GM18861 (cell line): ENCODE results near the gene PPT2.

Source experiments
- ATAC-seq: cut with Tn5 transposase; IDR thresholded peaks from one replicate; pipeline ENCODE4 v1.9.1; 2021; ENCODE audit not compliant: unreplicated experiment

The PPT2 gene

DNA sequence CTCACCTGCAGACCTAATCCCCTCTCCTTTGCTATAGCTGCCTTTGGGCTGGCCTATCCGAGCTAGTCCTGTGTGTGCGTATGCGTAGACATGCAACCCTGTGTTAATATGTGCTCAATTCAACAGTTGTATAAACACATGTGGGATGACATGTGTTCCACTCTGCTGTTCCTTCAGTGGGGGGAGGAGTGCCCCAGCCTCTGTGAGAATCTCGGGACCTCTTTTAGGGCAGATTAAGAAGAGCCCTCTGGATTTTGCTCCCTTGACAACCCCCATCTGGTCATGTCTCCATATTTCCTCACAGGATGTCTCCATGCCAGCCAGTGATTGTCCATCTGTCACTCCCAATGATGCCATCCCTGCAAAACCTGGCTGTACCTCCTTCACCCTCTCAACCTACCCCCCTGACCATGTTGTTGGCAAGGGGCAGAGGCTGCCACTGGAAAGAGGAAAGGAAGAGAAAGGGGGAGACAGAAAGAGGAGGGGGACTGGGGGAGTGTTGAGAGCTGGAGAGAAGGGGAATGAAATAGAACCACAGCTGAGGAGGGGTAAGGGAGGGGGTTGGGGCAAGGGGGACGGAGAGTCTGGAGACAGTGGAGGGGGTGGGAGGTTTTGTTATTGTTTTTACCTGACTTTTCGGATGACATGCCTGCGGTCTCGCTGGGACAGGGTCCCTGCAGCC is 2.6 kb upstream of the PPT2 start:
- no peak for ATAC-seq

DNA sequence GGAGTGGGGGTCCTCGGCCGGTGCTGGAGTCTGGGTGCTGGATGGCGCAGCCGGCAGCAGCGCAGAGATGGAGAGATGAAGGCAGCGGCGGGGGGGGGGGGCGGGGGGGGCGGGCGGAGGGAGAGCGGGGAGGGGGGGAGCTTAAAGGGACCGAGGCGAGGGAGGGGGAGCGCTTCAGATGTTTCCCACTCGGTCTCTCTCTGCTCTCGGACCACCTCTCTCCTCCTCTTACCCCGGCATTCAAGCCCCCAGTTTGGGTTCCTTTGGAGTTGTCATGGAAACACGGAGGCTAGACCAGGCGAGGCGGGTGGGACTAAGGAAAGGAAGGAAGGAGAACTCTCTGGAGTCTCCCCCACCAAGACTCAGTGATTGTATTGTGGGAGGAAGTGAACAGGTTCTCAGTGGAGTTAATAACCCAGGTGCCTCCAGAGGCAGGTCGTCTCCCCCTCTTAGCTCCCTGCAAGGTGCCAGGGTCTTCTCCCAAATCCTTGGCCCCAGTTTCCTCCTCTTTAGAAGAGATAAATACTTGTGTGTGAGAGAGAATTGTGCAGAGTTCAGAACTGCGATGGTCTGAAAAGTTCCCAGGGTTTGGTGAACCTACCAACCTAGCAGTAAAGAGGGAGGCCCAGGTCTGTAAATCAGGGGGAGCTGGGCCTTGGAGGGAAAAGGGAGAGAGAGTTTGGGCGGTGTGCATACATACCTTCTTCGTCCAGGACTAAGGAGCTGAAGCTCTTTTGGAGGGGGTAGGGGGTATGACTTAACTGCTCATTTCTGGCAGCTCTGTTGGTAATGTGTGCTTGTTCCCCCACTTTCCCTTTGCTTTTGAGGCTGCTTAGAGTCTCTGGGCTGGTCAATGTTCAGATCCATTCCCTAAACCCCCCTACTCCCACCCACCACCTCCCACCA is 1.8 kb upstream of the PPT2 start, which contains the start of gene PRRT1:
TSS of gene PRRT1 (minus strand) at position 77 of the 906 bp plus-strand sequence. CDS start 112 bp downstream, outside the sequence.
- no peak for ATAC-seq

DNA sequence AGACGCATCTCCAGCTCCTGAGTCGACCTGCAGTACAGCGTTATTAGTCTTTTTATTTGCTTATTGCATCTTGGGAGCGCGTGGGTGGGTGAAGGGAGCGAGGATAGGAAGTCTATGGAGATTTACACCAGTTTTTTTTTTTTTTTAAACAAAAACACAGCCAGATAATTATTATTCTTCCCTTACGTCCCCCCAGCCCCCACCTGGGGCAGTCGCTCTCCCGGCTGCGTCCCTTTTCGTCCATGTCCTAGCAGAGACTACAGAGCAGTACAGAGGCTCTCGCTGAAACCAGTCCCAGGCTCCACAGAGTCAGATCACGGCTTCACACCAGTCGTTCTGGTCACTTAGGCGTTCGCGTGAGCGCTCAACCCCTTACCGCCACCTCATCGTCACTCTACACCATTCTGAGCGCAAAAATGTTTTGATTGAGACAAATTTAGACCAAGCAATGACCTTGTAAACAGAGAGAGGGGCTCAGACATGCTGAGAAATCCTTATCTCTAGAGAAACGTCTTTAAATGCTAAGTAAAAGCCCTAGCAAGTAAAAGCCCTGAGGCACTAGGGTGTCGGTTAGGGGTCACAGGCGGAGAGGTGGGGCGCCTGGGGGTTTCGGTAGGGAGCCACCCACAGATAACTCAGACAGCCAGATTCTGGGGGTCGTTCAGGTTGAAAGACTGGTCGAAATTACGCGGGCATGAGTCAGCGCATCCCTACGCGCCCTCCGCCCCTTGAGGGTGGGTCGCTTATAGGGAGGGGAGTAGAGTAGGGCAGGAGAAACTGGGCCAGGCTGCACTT is 975 bp upstream of the PPT2 start:
- no peak for ATAC-seq

DNA sequence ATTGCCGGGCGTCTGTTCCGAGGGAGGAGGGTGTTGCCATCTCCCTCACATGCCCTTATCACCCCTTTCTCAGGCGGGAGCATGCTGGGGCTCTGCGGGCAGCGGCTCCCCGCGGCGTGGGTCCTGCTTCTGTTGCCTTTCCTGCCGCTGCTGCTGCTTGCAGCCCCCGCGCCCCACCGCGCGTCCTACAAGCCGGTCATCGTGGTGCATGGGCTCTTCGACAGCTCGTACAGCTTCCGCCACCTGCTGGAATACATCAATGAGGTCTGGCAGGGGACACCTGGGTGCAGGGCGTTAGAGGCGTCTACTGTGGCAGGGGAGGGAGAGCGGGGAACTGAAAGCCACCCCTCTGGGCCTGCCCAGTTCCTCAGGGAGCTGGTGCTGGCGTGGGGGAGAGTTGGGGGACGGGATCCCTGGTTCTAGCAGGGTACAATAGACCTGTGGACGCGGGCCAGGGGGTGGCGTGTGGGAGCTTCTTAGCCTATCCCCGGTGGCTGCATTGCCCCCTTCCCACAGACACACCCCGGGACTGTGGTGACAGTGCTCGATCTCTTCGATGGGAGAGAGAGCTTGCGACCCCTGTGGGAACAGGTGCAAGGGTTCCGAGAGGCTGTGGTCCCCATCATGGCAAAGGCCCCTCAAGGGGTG is 697 bp downstream of the PPT2 start:
- no peak for ATAC-seq

DNA sequence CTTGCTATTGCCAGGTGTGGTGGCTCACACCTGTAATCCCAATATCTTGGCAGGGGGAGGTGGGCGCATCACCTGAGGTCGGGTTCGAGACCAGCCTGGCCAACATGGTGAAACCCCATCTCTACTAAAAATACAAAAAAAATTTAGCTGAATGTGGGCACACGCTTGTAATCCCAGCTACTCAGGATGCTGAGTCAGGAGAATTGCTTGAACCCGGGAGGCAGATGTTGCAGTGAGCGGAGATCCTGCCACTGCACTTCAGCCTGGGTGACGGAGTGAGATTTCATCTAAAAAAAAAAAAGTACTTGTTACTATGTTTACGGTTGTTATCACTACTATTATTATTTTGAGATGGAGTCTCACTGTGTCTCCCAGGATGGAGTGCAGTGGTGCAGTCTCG is 3.0 kb downstream of the PPT2 start:
- ATAC-seq = no peak

DNA sequence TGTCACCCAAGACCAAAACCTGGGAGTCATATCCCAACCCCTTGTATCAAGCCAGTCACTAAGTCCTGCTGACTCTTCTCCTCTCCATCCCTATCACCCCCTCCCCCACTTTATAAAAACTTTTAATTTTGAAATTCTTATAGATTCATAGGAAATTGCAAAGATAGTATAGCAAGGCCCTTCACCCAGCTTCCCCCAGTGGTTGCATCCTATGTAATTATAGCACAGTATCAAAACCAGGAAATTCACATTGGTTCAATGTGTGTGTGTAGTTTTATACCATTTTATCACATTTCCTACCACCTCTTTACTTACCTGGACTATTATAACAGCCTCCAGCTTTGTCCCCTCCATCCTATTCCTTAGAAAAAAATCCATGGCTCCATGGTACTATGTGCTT is 4.1 kb downstream of the PPT2 start:
- ATAC-seq = no peak

DNA sequence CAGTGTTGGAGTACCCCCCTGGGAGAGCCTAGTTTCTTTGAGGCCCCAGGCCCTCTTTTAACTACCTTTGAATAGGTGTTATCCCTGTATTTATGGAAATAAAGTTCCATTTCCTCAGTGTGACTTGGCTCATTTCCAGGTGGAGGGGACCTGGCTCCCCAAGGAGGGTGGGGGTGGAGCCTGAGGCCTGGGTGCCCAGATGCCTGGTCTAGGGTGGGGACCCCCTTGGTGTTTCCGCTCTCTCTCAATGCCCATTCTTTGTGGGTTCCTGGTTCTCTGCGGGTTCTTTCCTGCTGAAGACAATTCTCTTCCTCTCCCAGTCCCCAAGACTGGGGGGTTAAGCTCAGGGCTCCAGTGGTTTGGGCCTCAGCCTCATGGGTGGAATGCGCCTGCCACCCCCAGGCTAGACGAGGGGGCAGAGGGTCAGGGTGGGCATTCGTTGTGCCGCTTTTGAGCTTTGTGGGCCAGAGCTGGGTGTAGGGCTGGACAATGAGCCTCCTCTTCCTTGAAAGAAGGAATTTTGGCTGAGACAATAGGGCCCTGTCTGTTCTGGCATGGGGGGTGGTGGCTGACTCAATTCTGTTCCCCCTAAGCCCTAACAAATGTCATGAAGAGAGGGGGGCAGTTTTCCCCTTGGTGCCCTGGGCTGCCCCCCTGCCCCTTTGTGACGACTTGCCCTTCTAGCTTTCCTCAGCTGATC is 9.8 kb downstream of the PPT2 start:
- ATAC-seq = no peak

DNA sequence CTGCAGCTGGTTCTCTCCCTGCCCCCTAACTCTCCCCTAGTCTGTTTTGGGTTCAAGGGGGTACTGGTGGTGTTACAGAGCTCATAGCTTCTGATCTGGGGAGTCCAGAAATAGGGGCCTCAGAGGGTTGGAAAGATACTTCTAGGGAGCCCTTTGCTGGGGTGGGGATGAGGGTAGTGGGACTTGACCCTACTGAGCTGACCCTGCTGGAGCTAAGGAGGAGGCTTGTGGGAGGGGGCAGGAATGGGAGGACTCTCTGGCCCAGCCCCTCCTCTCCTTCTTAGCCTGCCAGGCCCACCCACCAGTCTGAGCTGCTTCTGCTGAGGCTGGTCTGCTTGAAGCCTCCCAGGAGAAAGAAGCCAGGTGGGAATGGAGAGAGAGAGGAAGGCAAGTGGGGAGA is 10.4 kb downstream of the PPT2 start, which contains the start of gene EGFL8:
TSS of gene EGFL8 (plus strand) at position 301 of the 400 bp plus-strand sequence. CDS start 1,571 bp downstream, outside the sequence.
- ATAC-seq = no peak

DNA sequence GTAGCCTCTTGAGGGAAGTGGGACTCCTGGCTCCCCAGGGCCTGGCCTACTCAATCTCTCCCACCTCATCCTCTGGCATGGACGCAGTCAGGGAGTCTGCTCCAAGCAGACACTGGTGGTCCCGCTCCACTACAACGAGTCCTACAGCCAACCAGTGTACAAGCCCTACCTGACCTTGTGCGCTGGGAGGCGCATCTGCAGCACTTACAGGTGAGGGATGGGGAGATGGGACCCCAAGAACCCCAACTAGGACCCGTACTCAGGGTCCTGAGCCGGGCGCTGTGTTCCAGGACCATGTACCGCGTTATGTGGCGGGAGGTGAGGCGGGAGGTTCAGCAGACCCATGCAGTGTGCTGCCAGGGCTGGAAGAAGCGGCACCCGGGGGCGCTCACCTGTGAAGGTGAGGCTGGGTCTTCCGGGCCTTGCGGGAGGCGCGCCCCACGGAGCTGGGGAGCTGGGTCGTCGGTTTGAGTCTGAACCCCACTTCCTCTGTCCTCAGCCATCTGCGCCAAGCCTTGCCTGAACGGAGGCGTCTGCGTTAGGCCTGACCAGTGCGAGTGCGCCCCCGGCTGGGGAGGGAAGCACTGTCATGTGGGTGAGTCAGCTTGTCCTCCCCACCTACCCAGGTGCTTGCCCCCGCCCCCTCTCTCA is 12.6 kb downstream of the PPT2 start:
- no peak for ATAC-seq

DNA sequence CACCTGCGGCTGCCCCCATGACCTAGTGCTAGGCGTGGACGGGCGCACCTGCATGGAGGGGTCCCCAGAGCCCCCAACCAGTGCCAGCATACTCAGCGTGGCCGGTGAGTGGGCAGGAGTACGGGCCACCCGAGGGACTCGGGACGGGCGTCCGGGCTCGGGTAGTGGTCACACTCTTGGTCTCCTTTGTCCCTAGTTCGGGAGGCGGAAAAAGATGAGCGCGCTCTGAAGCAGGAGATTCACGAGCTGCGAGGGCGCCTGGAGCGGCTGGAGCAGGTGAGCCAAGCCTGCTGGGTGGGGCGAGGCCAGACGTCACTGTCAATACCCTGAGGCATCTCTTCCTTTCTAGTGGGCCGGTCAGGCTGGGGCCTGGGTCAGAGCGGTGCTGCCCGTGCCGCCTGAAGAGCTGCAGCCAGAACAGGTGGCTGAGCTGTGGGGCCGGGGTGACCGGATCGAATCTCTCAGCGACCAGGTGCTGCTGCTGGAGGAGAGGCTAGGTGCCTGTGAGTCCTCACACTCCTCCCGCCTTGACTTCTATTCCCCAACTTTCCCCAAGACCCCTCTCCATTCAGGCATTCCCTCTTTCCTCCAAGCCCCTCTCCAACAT is 13.3 kb downstream of the PPT2 start:
- no peak for ATAC-seq

DNA sequence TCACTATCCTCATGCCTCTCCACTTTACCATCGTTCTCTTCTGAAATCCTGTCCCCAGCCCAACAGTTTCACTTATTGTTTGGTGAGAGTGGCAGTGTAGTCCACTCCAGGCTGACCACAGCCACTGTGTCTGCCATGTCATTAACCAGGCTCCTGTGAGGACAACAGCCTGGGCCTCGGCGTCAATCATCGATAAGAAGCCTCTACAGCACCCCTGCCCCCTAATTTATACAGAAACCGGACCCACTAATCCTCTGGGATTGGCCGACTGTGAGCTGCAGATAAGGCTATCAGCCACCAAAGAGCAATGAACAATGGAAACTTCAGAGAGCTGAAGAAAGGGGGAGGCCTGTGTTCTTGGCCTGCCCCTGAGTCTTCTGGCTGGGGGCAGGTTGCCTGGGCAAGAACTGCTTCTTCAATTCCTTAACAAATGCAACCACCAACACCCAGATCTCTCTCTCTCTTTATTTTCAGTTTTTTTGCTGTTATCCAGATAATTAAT is 13.9 kb downstream of the PPT2 start:
- no peak for ATAC-seq

DNA sequence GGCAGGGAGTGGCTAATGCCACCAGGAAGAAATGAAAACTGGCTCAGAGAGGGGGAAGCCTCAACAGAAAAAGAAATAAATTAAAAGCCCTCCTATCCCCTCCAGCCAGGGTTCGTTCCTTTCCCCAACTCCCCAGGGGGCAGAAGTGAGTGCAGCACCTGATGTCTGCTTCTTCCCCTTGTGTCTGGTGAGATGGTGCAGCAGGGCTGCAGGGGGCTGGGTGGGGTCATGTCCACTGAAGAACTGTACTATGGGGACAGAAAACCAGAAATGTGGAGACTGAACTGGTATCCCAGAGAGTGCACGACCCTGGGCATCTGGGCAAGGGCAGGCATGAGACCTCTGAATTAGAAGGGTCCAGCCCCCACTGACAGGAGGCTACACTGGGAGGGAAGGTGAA is 14.4 kb downstream of the PPT2 start:
- ATAC-seq = no peak

DNA sequence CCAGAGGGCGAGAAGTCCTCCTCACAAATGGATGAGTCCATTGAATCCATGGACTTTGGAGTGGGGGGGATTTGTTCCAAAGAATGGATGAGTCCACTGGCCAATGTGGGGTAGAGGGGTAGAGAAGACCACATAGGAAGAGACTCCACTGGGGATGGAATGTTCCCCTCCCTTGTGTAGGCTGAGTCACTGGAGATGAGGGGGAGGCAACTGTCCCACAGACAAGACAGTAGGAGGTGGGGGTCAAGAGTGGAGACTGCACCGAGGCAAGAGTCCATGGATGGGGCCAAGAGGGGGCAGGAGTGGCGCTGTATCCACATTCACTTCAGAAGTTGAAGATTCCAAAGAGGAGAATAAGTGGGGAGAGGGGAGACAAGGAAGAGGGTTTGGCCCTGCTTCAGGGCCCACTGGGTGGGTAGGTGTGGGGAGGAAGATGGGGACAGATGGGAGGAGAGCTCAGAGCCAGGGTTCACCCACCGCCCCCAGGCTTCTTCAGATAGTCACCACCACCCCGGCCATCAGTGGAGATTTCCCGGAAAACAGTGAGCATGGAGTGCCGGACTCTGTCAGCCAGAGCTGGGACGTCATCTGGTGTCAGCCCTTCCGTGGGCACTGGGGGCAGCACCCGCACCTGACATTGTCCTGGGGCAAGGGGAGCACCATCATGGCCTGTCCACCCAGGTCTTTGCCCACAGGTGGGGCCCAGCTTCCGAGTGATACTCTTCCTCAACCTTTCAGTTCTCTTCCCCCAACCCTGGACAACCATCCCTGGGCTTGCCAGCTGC is 15.1 kb downstream of the PPT2 start:
- no peak for ATAC-seq

DNA sequence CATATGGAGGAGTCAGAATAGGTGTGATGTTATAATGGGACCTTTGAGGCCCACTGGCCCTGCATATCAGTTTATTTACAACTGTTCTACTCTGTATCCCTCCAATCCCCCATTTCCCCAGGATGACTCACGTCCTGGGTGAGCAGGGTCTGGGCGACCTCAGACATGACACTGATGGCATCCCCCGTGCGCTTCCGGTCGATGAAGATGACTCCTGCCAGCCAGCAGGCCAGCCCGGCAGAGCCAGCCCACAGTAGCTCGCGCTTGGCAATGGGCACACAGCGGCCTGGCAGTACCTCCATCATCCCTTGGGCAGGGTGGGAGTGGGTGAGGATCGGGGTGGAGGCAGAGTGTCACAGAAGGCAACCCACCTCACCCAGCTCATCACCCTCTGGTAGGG is 16.4 kb downstream of the PPT2 start:
- no peak for ATAC-seq

DNA sequence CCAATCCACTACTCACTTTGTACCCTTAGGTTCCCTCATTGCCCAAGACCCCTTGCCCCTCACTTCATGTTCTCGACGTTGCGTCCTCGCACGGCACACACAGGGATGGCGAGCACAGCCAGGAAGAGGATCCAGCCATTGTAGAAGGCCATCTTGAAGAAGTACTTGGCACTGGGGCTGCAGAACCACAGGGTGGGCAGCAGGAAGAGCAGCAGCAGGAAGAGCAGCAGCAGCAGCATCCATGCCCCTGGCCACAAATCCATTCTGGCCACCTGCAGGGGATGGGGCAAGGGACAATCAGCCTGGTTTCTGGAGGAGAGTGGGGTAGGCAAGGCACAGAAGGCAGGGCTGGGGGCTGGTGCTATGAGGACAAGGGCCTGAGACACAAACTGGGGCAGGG is 17.3 kb downstream of the PPT2 start:
- no peak for ATAC-seq

DNA sequence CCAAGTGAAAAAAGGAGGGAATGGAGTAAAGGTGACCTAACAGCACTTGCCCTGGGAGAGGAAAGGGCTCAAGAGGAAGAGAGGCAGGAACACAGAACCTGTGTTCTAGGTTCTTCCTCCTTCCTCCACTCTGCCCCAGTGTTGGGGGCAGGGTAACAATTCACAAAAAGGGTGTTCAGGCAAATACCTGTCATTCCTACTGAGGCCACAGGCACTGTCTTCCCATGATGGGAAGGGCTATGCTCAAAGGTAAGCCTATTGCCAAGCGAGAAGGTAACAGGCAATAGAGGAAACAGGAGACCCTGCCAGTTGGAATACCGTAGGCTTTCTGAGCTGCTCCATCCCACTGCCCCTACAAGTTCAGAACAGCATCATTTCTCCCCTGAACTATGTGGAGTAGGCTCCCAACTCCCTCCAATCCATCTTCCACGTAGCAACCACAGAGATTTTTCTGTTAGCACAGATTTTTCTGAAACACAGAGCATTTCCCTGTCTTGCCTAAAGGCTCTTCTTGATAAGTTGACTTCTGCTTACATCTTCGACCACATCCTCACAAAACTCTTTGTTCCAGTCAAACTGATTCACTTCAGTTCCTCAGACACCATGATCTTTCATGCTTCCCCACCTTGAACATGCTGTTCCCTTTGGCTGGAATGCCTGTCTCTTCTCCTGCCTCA is 19.2 kb downstream of the PPT2 start:
- no peak for ATAC-seq

DNA sequence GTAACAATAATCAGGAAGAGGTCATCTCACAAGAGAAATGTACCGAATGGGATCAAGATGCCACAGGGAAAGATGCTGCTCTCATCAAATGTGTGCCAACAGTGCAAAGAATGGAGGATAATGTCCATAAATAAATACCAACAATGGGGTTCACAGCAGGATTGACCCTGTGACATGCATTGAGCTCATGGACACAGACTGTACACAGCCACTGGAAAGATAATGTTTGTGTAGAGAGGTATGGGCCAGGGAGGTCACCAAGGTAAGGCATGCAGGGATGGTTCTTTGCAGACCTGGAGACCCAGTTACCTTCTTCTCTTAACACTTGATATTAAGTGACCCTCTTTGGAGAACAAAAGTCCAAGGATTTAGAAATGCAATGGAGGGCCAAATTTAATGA is 20.5 kb downstream of the PPT2 start:
- ATAC-seq = no peak

DNA sequence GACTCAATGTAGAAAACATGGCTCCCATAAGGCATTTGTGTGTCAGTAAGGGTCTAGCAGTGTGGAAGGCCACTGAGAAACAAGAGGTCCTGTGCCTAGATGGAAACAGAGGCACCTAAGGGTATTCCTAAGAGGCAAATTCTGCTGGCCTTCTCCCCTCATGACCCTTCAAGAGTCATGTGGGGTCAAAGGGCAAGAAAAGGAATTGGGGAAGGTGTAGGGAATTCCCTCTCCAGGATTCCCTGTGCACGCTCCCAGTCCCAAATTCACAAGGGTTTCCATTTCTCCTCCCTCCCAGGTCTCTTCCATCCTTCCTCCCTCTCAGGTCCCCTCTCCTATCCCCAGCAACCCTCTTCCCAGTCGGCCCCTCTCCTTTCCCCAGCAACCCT is 21.4 kb downstream of the PPT2 start:
- no peak for ATAC-seq
